ENCODE results near the gene ELOVL4. TPM values are rescaled to one million over a fixed set of nuclear protein-coding genes. Genes with fewer than 3 reads are reported as not detected.

ELOVL4 gene
- total RNA-seq, 1 donor from 2014 or later = 10.4 TPM

GRCh38 chr6:79878142-79878748 lies 69.1 kb downstream of the ELOVL4 start:
- H3K27ac ChIP-seq (ENCODE audit: low read depth, low read length) = no peak overlapping the region
- peaks cover 1% of the 10 kb centered on the region for H3K4me1 Mint-ChIP-seq (ENCODE audit: low read depth, unreplicated experiment)
- no peak overlapping the region for H3K9ac ChIP-seq (ENCODE audit: low read length)
- peaks cover 5% of the 10 kb centered on the region for H3K9me3 Mint-ChIP-seq (ENCODE audit: unreplicated experiment)
- H4K20me1 ChIP-seq (ENCODE audit: insufficient read depth, low read length) = no peaks in the 10 kb centered on the region
- H3K9me3 ChIP-seq (ENCODE audit: insufficient read depth, low read depth, low read length) = no peaks in the 10 kb centered on the region
- no peak overlapping the region for H3K4me3 ChIP-seq (ENCODE audit: insufficient read depth, low read depth, low read length)
- TF ChIP-seq EZH2 (IDR thresholded peaks at IDR 0.05; ENCODE audit: insufficient read depth, low read length) = no peak
- H2AFZ ChIP-seq (ENCODE audit: low read depth, low read length) = no peak overlapping the region
- no peak for FAIRE-seq
- no peaks in the 10 kb centered on the region for H3K27me3 Mint-ChIP-seq (ENCODE audit: low read depth, unreplicated experiment)
- no peaks in the 10 kb centered on the region for H3K79me2 ChIP-seq (ENCODE audit: insufficient read depth, low read length)
- no peak overlapping the region for H3K27ac Mint-ChIP-seq (ENCODE audit: unreplicated experiment)
- no peaks in the 10 kb centered on the region for H3K36me3 Mint-ChIP-seq (ENCODE audit: low read depth, unreplicated experiment)
- no peak overlapping the region for H3K4me2 ChIP-seq (ENCODE audit: low read length)
- H3K4me1 ChIP-seq (ENCODE audit: insufficient read depth, low read length) = no peaks in the 10 kb centered on the region
- DNase-seq (ENCODE audit: low read depth) = no peak
- no peaks in the 10 kb centered on the region for H3K27me3 ChIP-seq (ENCODE audit: insufficient read depth, low read length)
- no peak overlapping the region for H3K4me3 Mint-ChIP-seq (ENCODE audit: unreplicated experiment)
- no peaks in the 10 kb centered on the region for H3K36me3 ChIP-seq (ENCODE audit: insufficient read depth, low read length)

- TF ChIP-seq CTCF (IDR thresholded peaks at IDR 0.05; ENCODE audit: insufficient read depth, low read depth, low read length) (no peak), EZH2 (IDR thresholded peaks at IDR 0.05; ENCODE audit: insufficient read depth, low read length) (no peak)
- H3K27me3 Mint-ChIP-seq (ENCODE audit: low read depth, unreplicated experiment) = no peaks in the 10 kb centered on the region
- H3K27ac Mint-ChIP-seq (ENCODE audit: unreplicated experiment) = no peak overlapping the region
- H3K9ac ChIP-seq (ENCODE audit: low read length) = no peak overlapping the region
- no peak overlapping the region for H3K27ac ChIP-seq (ENCODE audit: low read depth, low read length)
- no peak overlapping the region for H3K4me3 Mint-ChIP-seq (ENCODE audit: unreplicated experiment)
- no peak overlapping the region for H2AFZ ChIP-seq (ENCODE audit: low read depth, low read length)
- no peaks in the 10 kb centered on the region for H3K36me3 ChIP-seq (ENCODE audit: insufficient read depth, low read length)
- H3K4me2 ChIP-seq (ENCODE audit: low read length) = no peak overlapping the region
- H3K79me2 ChIP-seq (ENCODE audit: insufficient read depth, low read length) = no peaks in the 10 kb centered on the region
- H3K4me1 Mint-ChIP-seq (ENCODE audit: low read depth, unreplicated experiment) = peaks cover 8% of the 10 kb centered on the region
- no peaks in the 10 kb centered on the region for H3K36me3 Mint-ChIP-seq (ENCODE audit: low read depth, unreplicated experiment)
- no peaks in the 10 kb centered on the region for H3K4me1 ChIP-seq (ENCODE audit: insufficient read depth, low read length)
- peaks cover 3% of the 10 kb centered on the region for H3K9me3 Mint-ChIP-seq (ENCODE audit: unreplicated experiment)
- no peaks in the 10 kb centered on the region for H4K20me1 ChIP-seq (ENCODE audit: insufficient read depth, low read length)
- no peaks in the 10 kb centered on the region for H3K9me3 ChIP-seq (ENCODE audit: insufficient read depth, low read depth, low read length)
- no peak overlapping the region for H3K4me3 ChIP-seq (ENCODE audit: insufficient read depth, low read depth, low read length)
- DNase-seq (ENCODE audit: low read depth) (no peak), FAIRE-seq (no peak)
- H3K27me3 ChIP-seq (ENCODE audit: insufficient read depth, low read length) = no peaks in the 10 kb centered on the region
Measured at GRCh38 chr6:79874531-79875134, 72.7 kb downstream of the ELOVL4 start.

GRCh38 chr6:79872986-79873385 lies 74.4 kb downstream of the ELOVL4 start:
- H3K36me3 ChIP-seq (ENCODE audit: insufficient read depth, low read length) = no peaks in the 10 kb centered on the region
- H3K9me3 Mint-ChIP-seq (ENCODE audit: unreplicated experiment) = no peaks in the 10 kb centered on the region
- no peak overlapping the region for H3K4me3 Mint-ChIP-seq (ENCODE audit: unreplicated experiment)
- H3K4me1 Mint-ChIP-seq (ENCODE audit: low read depth, unreplicated experiment) = peaks cover 8% of the 10 kb centered on the region
- H3K4me2 ChIP-seq (ENCODE audit: low read length) = no peak overlapping the region
- H3K4me1 ChIP-seq (ENCODE audit: insufficient read depth, low read length) = no peaks in the 10 kb centered on the region
- no peaks in the 10 kb centered on the region for H3K27me3 Mint-ChIP-seq (ENCODE audit: low read depth, unreplicated experiment)
- no peaks in the 10 kb centered on the region for H3K27me3 ChIP-seq (ENCODE audit: insufficient read depth, low read length)
- DNase-seq (ENCODE audit: low read depth) (peak; percentile 34), FAIRE-seq (no peak)
- peak overlapping the region; percentile 38 for H3K27ac Mint-ChIP-seq (ENCODE audit: unreplicated experiment)
- H2AFZ ChIP-seq (ENCODE audit: low read depth, low read length) = no peak overlapping the region
- TF ChIP-seq CTCF (IDR thresholded peaks at IDR 0.05; ENCODE audit: insufficient read depth, low read depth, low read length) = no peak
- no peak for TF ChIP-seq EZH2 (IDR thresholded peaks at IDR 0.05; ENCODE audit: insufficient read depth, low read length)
- H4K20me1 ChIP-seq (ENCODE audit: insufficient read depth, low read length) = no peaks in the 10 kb centered on the region
- no peaks in the 10 kb centered on the region for H3K36me3 Mint-ChIP-seq (ENCODE audit: low read depth, unreplicated experiment)
- no peak overlapping the region for H3K9ac ChIP-seq (ENCODE audit: low read length)
- H3K79me2 ChIP-seq (ENCODE audit: insufficient read depth, low read length) = no peaks in the 10 kb centered on the region
- no peak overlapping the region for H3K4me3 ChIP-seq (ENCODE audit: insufficient read depth, low read depth, low read length)
- H3K9me3 ChIP-seq (ENCODE audit: insufficient read depth, low read depth, low read length) = no peaks in the 10 kb centered on the region
- no peak overlapping the region for H3K27ac ChIP-seq (ENCODE audit: low read depth, low read length)
